ENCODE results near the gene KRT6B.
"Not testable (repeated sequence)": the region's sequence is repeated elsewhere in the genome, so short reads cannot be mapped to it uniquely, and the experiment has no call there.

KRT6B gene

DNA sequence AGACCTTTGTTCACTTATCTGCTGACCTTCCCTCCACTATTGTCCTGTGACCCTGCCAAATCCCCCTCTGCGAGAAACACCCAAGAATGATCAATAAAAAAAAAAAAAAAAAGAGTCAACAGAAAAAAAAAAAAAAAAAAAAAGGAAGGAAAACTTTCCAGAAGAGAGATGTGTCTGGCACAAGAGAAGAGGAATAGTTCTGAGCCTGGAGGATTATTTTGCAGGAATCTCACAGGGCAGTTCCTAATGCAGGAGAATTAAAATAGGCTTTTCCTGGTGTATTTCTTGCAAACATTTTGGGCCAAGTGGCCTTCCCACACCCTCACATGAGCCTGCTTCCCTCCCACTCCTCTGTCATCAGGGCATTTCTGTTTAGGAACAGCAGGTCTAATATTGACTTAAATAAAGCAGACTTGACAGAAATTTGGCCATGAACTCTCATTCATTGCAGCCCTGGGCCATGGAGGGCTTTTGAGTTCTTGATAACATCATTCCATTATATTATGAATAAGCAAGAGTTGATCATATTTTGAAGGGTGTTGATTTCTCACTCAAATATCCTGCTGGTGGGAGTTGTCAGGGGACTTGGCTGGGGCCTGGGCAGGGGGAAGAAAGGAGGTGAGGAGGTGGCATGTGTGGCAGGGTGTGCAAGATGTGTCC, 41.2 kb downstream of the KRT6B start:
- DNase-seq, result not testable (repeated sequence)

DNA sequence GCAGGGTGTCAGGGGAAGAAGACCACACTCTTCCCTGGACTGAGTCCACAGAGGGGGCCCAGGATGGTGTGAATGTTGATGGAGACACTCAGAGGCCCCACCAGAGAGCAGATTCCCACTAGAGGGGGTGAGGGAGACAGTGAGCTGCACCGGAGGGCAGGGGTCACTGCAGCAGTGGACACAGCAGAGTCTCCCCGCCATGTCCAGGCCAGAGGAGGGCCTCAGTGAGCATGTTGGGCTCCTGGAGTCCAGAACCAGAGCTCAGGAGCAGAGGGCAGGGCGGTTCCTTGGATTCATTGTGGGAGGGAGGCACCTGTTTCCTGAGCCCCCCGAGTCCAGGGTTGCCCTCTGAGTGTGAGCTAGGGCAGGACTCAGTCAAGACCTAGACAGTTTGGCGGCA, 44.0 kb downstream of the KRT6B start:
- DNase-seq, result no peak

DNA sequence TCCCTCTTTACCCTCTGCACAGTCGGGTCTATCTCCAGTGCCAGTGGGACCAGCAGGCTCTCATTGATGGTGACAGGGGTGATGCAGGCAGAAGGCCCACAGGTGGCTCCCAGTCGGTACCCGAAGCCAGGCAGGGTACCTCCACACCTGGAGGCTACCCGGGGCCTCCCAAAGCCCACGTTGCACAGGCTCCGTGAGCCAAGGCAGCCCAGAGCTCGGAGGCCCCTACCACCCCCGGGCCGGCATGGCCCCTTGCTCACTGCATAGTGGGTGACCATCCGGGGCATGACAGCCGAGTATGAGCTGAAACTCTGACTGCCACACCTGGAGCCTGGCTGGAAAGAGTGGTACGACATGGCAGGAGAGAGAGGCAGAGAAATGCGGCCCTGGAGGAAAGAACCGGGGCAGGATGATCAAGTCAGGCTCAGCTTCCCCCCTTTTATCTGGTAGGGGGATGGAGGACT, 46.0 kb downstream of the KRT6B start, which contains the start of gene KRT82:
TSS of gene KRT82 (minus strand) at position 414 of the 464 bp plus-strand sequence. CDS start at position 356, 58 bp downstream.
- no peak for DNase-seq

- no peak for DNase-seq
Measured at GRCh38 chr12:52404951-52405350, 47.0 kb downstream of the KRT6B start.

- DNase-seq, result no peak
Measured at GRCh38 chr12:52403561-52403960, 48.4 kb downstream of the KRT6B start.

- DNase-seq, result peak; percentile 7 to 15
Measured at GRCh38 chr12:52402873-52403540, 48.9 kb downstream of the KRT6B start.

GRCh38 chr12:52402377-52402776, 49.6 kb downstream of the KRT6B start:
- DNase-seq, result no peak

DNA sequence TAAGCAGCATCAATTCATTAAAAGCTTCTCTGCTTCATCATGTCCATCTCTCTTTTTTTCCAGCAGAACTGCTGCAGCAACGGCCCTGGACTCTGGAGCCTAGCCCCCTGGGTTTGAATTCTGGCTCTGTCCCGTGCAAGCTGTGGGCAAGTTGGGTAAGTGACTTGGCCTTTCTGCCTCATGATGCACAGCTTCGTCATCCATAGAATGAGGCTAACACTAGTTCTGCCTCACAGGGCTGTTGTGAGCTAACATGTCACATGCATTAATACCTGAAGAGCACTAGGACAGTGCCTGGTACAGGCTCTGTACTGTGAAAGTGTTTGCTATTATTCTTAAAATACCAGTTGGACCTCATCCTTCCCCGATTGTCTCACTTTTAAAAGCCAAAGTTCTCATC, 50.0 kb downstream of the KRT6B start:
- no peak for DNase-seq

- no peak for DNase-seq
Measured at GRCh38 chr12:52401526-52401925, 50.4 kb downstream of the KRT6B start.

DNA sequence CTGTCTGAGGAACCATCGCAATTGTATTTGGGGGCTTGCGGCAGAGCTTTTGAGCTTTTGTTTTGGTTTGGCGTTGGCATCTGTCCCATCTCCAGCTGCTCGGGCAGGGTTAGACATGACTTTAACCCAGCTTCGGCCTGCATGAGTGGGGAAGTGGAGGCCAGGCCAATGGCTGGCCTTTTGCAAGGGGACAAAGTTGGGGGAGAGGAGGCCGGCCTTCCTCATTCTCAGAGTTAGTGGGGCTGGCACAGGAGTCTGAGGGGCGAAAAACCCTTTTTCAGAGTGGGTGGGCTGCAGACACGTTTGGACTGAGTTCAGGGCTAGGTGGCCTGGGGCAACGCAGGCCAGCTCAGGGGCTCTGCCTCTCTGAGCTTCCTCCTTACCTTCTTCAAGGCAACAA, 51.0 kb downstream of the KRT6B start:
- DNase-seq, result no peak

DNA sequence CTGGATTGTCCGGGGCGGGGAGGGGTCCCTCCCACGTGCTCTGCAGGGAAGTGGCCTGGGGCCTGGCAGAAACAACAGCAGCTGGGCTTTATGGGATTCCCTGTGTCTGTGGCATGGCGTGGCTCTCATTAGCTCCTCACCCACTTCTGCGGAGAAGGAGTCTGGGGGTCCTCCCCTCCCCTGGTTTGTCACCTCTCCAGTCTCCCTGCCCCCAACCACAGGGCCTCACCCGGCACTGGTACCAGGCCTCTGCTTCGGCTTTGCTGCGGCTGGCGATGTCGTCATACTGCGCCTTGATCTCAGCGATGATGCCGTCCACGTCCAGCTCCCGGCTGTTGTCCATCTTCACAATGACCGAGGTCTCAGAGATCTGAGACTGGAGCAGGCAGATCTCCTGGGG, 52.2 kb downstream of the KRT6B start:
- no peak for DNase-seq

GRCh38 chr12:52398176-52398575, 53.8 kb downstream of the KRT6B start:
- no peak for DNase-seq

DNA sequence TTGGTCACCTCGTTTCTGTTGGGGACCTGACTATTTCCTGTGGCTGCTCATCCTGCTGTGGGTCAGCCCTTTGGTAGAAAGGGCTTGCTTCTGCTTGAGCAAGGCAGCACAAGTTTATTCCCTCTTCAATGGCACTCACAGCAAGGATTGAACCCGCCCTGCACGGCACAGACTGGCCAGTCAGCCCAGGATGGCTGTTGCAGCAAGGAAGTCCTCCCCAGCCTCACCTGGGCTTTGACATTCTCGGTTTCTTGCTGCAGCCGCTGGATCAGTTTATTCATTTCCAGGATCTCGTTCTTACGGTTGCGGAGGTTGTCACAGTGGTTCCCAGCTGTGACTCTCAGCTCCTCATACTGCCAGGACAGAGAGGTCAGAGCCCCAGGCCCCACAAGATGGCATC, 55.3 kb downstream of the KRT6B start:
- no peak for DNase-seq
